ENCODE measurements around the gene TNS4.

The TNS4 gene

DNA sequence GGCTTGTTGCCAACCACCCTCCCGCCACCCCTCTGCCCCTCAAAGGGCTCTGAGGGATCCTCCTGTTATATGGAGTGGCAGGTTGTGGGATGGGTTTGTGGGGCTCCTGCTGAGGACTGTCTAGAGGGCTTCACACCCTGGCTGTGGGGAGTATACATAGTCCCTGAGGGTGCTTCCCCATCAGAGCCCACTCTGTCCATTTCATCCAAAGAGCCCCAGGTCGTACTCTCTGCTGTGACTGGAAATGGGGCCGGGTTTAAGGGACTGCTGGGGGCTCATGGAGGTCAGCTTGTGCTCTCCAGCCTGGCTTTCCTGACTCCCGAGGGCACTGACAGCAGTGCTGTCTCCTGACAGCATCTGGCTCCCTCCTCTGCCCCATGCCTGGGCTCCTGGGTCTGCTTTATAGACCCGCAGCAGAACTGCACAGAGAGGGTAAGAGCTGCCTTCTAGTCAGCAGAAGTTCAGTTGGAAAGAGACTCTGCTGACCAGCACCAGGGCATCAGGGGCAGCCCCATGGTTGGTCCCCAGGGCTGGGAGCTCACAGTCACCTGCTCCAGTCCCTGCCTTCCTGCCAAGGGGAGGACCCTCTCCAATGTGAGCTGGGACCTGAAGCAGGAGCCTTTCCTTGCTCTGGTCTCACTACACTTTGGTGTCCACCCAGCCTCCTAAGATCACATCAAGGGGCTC, 17.8 kb upstream of the TNS4 start:
- DNase-seq, result no peak
- in situ Hi-C loops (cut with MboI; ENCODE audit: low pct_unique_long_range_greater_than_20kb, low sequenced_read_pairs), result no loop called here

DNA sequence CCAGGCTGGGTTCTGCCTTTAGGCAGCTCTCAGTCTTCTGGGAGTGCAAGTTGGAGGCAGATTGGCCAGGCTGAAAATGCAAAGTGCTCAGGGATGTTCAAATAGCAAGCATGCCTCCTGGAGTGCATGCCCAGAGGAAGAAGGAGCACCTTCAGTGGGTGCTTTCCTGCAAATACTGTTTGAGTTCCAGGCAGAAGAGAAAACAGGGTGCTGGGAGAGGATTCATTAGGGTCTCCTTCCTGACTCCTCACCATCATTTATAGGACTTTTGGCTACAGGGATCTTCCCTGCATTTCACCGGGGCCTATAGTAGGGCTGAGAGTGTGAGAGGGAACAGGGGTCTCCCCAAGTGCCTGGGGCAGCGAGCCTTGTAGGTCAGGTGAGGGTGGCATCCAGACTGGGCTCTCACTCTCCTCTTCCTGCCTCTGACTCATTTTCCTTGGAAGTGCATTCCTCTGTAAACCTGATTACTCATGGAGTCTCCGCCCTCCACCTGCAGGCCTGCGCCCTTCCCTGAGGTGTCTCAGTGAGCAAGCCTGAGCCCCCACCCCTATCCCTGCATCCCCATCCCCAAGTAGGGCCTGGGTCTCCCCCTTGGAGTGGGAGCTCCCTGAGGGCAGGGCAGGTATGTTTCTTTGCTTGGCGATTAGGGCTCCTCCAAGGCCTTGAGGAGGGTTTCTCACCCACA, 17.1 kb upstream of the TNS4 start:
- no peak for DNase-seq
- in situ Hi-C loops (cut with MboI; ENCODE audit: low pct_unique_long_range_greater_than_20kb, low sequenced_read_pairs), result no loop called here

DNA sequence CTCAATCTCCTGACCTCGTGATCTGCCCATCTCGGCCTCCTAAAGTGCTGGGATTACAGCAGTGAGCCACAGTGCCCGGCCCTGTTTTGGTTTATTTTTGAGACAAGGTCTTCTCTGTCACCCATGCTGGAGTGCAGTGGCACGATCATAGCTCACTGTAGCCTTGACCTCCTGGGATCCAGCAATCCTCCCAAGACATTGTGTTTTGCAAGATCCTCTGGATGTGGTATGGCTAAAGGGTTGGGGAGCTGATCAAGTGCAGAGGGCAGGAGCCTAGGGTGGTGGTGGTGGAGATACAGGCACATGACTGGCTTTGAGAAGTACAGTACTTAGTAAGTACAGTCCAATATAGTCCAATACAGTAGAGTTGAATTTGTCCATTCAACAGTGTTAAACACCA, 16.6 kb upstream of the TNS4 start:
- in situ Hi-C loops (cut with MboI; ENCODE audit: low pct_unique_long_range_greater_than_20kb, low sequenced_read_pairs), result no loop called here
- DNase-seq, result no peak

DNA sequence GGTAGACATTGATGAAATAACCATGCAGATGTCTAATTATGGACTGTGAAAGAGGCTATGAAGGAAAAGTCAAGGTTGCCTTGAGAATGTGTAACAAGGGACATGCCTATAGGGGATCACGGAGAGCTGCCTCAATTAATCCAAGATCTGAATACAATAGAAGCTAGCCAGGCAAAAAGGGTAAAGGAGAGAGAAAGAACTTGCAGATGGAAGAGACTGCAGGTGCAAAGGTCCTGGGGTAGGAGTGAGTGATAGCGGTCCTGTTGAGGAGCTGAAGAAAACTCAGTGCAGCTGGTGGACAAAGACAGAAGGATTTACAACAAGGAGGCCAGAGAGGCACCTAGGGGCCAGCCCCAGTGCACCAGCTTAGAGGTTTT, 15.9 kb upstream of the TNS4 start:
- no peak for DNase-seq
- in situ Hi-C loops (cut with MboI; ENCODE audit: low pct_unique_long_range_greater_than_20kb, low sequenced_read_pairs), result no loop called here

DNA sequence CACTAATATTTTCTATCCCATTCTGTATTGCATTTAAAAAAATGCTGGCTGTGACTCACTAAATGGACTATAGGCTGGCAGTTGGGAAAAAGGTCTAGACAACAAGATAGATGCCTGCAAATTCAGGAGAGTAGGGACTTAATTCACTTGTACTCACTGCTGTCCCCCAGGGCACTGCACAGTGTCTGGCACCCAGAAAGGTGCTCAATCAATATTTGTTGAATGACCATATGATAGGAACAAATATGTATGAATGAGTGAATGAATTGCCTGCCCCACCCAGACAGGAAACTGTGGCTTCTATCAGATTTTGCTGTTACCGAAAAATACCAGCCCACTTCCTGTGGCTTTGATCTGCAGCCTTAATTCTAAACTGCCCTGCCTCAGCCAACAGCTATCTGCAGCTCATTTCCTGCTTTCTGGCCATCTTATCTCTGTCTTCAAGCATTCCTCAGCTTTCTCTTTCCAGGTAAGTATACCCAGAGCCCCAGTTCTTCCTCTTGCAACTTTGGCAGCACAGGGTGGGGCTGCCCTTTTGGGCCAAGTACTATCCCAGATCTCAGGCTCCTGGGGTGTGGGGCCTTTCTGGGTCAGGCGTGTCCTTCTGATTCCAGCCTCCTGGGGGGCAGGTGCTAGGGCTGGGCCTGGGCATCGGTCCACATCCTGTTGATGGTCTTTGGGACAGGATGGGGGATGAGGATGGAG, 15.3 kb upstream of the TNS4 start:
- peak; percentile 94 for DNase-seq
- in situ Hi-C loops (cut with MboI; ENCODE audit: low pct_unique_long_range_greater_than_20kb, low sequenced_read_pairs), result no loop called here

DNA sequence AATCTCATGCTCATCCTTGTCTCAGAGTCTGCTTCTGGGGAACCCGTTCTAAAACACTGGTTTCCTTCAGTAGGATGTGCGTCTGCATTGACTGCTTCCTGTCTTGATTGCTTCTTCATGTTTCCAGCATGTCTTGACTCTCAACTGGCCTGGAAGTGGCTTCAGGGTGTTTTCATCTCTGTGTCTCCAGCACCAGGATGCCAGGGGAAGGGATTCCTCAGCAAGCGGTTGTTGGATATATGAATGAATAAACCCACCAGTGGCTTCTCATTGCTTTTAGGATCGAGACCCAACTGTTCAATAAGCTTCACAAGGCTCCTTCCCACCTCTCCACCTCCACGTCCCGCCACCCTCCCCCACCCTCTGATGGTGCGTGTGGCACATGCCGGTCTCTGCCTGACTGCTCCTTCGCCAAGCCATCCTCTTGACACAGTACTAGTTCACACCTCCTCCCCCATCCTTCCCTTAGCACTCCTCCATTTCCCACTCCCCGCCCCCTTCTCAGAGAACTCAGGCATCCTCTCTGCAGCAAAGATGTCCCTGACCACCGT, 14.1 kb upstream of the TNS4 start:
- no peak for DNase-seq
- in situ Hi-C loops (cut with MboI; ENCODE audit: low pct_unique_long_range_greater_than_20kb, low sequenced_read_pairs), result no loop called here

DNA sequence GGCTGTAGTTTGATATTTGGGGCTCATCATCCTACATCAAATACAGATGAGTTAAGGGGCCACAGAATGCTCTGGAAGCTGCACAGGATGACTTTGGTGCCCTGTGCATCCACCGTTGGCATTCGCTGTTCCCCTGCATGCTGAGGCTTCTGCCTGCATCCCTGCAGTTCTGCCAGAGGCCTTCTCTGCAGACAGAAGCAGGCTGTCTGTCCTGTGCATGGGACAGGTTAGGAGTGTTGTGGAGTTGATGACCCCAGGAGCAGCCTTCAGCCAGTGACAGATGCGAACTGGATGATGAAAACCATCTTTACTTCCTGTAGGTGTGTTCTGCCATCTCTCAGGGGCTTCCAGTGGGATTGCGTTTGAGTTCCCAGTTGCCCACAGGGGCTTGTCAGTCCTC, 13.6 kb upstream of the TNS4 start:
- in situ Hi-C loops (cut with MboI; ENCODE audit: low pct_unique_long_range_greater_than_20kb, low sequenced_read_pairs), result no loop called here

DNA sequence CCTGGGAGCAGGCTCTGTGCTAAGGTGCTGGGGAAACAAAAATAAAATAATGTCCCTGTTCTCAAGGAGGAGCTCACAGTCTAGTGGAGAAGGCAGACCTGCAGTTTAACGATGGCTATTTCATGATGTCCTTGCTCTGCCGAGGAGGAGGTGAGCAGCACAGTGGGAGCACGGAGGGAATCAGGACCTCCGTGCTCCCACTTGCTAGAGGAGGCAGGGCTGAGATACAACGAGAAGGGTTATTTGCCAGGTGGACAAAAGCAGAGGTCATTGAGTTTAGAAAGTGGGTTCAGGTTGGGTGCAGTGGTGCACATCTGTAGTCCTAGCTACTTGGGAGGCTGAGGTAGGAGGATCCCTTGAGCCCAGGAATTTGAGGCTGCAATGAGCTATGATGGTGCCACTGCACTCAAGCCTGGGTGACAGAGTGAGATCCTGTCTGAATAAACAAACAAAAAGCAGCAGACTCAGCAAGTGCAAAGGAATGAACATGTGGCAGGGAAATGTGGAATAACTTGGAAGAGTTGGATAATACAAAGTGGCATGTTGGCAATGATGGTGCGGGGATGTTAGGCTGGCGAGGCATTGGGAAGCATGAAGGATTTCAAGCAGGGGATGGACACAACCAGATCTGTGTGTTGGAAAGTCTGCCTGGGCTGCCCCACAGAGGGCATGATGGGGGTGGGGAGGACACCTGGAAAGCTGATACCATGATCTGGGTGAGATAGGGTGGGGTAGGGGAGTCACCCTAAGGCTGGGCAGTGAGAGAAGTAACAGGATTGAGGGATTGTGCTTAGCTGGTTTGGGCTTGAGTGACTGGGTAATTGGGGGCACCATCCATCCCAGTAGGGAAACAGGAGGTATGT, 12.8 kb upstream of the TNS4 start:
- no peak for DNase-seq
- in situ Hi-C loops (cut with MboI; ENCODE audit: low pct_unique_long_range_greater_than_20kb, low sequenced_read_pairs), result no loop called here

More for the DNA sequence above, 13.6 kb upstream of the TNS4 start:
- no peak for DNase-seq

DNA sequence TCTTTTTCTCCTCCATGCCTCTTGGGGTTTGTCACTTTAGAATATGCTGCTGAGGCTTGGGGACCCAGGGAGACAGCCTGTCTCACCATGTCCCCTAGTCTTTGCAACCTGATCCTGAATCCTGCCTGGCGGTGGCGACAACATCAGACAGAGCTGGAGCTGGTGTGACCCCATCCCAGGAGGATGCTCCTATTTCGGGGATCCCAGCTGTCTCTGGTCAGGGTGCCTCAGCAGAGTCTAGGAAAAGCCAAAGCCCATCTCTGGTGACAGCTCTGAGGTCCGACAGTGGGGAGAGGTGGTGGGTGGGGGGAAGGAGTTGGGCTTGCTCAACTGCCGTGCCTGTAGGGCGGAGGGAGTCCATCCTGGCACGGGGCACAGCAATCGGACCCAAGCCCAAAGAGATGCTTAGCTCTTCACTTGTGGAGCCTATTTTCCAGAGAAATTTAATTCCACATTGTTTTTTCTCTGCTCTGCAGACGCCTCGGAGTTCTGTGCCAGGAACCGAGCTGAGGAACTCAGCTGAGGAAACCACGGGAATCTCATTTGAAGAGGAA, 10.3 kb upstream of the TNS4 start:
- in situ Hi-C loops (cut with MboI; ENCODE audit: low pct_unique_long_range_greater_than_20kb, low sequenced_read_pairs), result no loop called here
- no peak for DNase-seq

DNA sequence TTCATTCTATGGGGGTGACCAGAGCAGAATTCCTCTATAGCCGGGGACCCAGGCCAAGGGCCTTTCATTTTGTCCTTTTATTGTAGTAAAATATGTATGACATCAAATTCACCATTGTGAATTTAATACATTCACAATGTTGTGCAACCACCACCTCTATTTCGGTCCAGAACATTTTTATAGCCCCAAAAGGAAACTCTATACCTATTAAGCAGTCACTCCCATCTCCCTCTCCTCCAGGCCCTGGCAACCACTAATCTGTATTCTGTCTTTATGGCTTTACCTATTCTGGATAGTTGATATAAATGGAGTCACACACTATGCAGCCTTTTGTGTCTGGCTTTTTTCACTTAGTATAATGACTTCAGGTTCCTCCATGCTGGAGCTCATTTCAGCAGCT, 9.7 kb upstream of the TNS4 start:
- in situ Hi-C loops (cut with MboI; ENCODE audit: low pct_unique_long_range_greater_than_20kb, low sequenced_read_pairs), result no loop called here
- no peak for DNase-seq

DNA sequence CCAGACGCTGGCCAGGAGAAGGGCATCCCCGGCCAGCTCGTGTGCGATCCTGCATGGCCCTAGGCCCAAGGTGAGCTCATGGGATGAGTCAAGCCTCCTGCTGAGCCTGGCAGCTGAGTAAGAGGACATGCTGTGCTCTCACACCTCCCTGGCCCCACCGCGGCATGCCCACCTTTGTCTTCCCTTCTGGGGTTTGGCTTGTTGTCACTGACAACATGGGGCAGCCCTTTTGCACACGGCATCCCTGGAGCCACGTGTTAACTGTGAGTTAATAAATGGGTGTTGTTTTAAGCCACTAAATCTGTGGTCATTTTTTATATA, 8.9 kb upstream of the TNS4 start:
- in situ Hi-C loops (cut with MboI; ENCODE audit: low pct_unique_long_range_greater_than_20kb, low sequenced_read_pairs), result no loop called here
- no peak for DNase-seq

DNA sequence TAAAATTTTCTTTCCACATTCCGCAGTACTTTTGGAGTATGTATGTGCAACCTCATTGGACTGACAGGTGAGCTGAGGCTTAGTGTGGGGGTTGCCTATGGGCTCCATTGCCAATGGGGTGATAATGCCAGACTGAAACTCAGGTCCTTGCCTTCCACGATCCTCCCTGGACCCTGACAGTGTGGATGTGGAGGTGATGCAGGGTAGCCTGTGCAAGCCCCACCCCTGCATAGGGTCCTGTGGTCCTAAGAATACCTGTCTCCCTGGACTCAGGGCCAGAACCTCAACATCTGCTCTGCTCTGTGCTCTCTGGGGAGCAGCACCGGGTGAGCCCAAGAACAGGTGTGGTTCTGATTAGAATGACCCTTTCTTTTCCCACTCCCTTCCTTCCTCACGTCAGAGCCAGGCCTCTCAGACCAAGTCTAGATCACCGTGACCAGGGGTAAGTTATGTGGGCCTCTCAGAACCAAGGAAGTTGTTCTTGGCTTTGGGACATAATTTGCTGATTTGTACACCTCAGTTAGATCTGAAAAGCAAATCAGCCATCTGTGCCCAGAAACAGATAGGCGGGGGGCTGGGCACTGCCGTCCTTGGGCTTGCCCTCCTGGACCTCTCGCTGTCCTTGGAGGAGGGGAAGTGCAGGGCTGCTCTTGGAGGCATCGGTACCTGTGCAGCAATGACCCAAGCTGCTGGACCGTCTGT, 8.4 kb upstream of the TNS4 start:
- no peak for DNase-seq
- in situ Hi-C loops (cut with MboI; ENCODE audit: low pct_unique_long_range_greater_than_20kb, low sequenced_read_pairs), result no loop called here

DNA sequence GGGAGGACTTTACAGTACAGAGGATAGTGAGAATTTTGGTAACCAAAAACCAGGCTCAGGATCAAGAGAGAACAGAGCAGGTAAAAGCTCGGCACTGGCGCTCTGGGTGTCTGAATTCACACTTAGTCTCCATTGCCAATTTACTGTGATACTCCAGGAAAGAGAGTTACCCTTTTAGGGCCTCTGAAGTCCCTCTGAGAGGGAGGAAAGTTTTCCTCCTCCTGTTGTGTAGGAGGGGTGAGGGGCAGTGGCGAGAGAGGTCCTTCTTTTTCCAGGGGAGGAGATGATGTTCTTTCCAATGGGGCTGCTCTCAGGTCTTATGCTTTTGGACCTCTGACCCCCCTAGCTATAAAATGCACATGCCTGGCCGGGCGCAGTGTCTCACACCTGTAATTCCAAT, 5.4 kb upstream of the TNS4 start:
- in situ Hi-C loops (cut with MboI; ENCODE audit: low pct_unique_long_range_greater_than_20kb, low sequenced_read_pairs), result no loop called here
- no peak for DNase-seq

DNA sequence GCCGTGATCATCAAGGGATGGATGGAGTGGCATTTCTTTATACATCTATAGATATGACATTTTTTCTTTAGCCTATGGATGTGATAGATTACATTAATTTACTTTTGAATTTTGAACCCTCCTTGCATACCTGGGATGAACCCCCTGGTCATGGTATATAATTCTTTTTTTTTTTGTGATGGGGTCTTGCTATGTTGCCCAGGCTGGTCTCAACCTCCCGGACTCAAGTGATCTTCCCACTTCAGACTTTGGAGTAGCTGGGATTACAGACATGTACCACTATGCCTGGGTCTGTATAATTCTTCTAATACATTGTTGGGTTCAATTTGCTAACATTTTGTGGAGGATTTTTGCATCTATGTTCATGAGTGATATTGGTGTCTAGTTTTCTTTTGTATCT, 1.7 kb upstream of the TNS4 start:
- in situ Hi-C loops (cut with MboI; ENCODE audit: low pct_unique_long_range_greater_than_20kb, low sequenced_read_pairs), result no loop called here
- DNase-seq, result no peak

DNA sequence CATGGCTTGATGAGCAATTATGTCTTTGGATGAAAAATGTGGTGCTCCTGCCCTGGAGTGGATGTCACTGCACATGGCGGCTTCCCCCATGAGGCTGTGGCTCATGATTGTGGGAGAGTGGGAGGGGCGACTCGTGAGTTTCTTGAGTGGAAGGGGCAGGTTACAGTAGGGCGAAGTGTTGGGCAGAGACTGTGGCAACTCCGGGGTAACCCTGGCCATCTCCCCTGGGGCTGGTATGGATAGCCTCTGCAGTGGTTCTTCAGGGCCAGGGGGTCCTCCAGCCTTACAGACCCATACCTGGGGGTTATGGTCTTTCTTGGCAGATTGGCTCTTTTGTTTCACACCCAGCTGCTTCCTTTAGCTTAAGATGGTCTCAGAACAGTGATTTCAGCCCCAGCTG, 1.3 kb upstream of the TNS4 start:
- in situ Hi-C loops (cut with MboI; ENCODE audit: low pct_unique_long_range_greater_than_20kb, low sequenced_read_pairs), result no loop called here
- DNase-seq, result no peak

DNA sequence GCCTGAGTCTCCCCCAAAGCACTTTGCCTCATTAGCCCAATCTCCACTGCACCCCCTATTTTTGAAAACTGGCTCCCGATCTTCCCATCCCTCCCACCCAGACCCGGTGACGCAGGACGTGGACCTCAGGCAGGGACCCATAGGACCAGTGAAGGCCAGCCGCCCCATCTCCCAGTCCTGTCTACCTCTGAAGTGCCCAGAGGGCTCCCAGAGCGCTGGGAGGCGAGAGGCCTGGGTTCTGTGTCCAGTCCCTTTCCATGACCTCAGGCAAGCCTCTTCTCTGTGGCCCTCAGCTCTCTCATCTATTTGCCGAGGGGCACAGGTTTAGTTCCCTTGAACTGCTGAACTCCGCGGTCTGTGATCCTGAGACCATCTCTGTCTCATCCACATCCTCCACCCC, 714 bp downstream of the TNS4 start:
- DNase-seq, result no peak
- in situ Hi-C loops (cut with MboI; ENCODE audit: low pct_unique_long_range_greater_than_20kb, low sequenced_read_pairs), result no loop called here

DNA sequence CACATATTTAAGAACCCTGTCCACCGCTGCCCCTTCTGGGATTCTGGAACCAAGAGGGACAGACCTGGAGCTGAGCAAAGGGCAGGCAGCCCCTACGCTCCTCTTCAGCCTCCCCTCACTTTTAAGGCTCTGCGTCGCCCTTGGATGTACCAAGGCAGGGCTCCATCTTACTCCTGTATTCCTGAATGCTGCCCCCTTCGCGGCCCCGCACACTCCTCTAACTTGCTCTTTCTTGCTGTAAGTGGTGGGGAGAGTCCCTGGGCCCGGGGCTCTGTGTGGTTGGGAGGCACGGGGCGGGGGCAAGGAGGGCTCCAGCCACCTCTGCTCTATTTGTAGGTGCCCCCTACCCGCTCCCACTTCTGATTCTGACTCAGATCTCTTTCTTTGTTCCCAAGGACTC, 1.2 kb downstream of the TNS4 start:
- in situ Hi-C loops (cut with MboI; ENCODE audit: low pct_unique_long_range_greater_than_20kb, low sequenced_read_pairs), result no loop called here
- DNase-seq, result no peak

DNA sequence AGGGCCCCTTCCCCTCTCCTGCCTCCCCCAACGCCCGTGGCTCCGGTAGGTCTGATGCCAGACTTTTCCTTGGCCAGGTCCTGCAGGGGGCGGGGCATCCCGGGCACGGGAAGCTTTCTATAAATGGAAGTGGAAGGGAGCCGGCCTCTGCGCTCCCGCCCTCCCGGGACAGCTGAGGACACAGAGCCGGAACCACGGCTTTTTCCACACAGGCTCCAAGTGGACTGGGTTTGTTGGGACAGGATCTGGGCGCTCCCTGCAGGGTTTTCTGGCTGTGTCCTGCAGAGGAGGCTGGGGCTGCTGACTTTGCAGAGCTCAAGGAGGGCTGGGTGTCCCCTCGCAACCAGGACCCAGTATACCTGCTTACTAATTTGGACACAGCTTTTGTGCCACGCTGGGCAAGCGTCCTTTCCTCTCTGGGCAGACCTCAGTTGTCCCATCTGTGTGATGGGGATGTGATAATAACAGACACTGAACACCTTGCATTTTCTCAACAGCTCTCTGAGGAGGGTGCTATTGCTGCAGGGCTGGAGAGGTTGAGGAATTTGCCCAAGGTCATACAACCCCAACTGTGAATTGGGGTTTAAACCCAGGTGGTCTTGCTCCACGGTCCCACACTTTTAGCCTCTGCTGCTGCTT, 1.8 kb downstream of the TNS4 start:
- DNase-seq, result peak; percentile 63
- in situ Hi-C loops (cut with MboI; ENCODE audit: low pct_unique_long_range_greater_than_20kb, low sequenced_read_pairs), result no loop called here
